K562 (cell line): ENCODE data around the gene CBX8. TPM values are rescaled to one million over a fixed set of nuclear protein-coding genes. Genes with fewer than 3 reads are reported as not detected.
A peak's percentile ranks its signal among the peaks of the same experiment; 100 is the strongest.

Experiments
- CBFA2T2 ChIP-seq: fragments of 450-650 bp; conservative IDR thresholded peaks from 2 replicates; pipeline ENCODE4 v1.6.1; 2017; ENCODE audit warnings: mild to moderate bottlenecking
- CCAR2 ChIP-seq: fragments of 200-400 bp; formaldehyde crosslinking; IDR thresholded peaks from 2 replicates; pipeline ENCODE4 v1.6.1; 2017; ENCODE audit warnings: mild to moderate bottlenecking, low read depth, low read length
- NCOA1 ChIP-seq: fragments of 450-650 bp; IDR thresholded peaks from 2 replicates; pipeline ENCODE4 v1.6.1; 2016; ENCODE audit warnings: low read depth
- POLR2G ChIP-seq: fragments of 200-400 bp; formaldehyde crosslinking; IDR thresholded peaks from 2 replicates; pipeline ENCODE4 v1.6.1; 2017; ENCODE audit warnings: low read depth, mild to moderate bottlenecking, antibody characterized with exemption, low read length, moderate library complexity
- RBFOX2 ChIP-seq: fragments of 200-400 bp; formaldehyde crosslinking; IDR thresholded peaks from 2 replicates; pipeline ENCODE4 v1.6.1; 2017; ENCODE audit warnings: low read depth, mild to moderate bottlenecking, low read length, moderate library complexity
- RCOR1 ChIP-seq, 2 experiments: IDR thresholded peaks; 2 replicates each; pipeline ENCODE4 v1.6.1; 2012; ENCODE audit warnings: low read depth in 2 of 2, low read length in 2 of 2, borderline replicate concordance in 1 of 2, improper control_type of control experiment in 1 of 2
- RFX5 ChIP-seq: IDR thresholded peaks from 2 replicates; pipeline ENCODE4 v1.6.1; 2011; ENCODE audit warnings: low read depth, mild to moderate bottlenecking, improper control_type of control experiment, low read length
- SLC30A9 ChIP-seq: fragments of 250-450 bp; sonication (Bioruptor Pico); IDR thresholded peaks from 2 replicates; pipeline ENCODE4 v1.8.0; 2022; ENCODE audit warnings: mild to moderate bottlenecking, moderate library complexity
- SMC3 ChIP-seq: conservative IDR thresholded peaks from 2 replicates; pipeline ENCODE4 v1.6.1; 2011; ENCODE audit warnings: low read depth, low read length, improper control_type of control experiment; ENCODE audit not compliant: insufficient read depth
- ZBED1 ChIP-seq: IDR thresholded peaks from 2 replicates; pipeline ENCODE4 v1.6.1; 2014
- ZBTB8A ChIP-seq: fragments of 450-650 bp; IDR thresholded peaks from 2 replicates; pipeline ENCODE4 v1.6.1; 2018; ENCODE audit warnings: mild to moderate bottlenecking, moderate library complexity; ENCODE audit not compliant: partially characterized antibody
- ZNF12 ChIP-seq: sonication (generic); formaldehyde crosslinking; IDR thresholded peaks from 2 replicates; pipeline ENCODE4 v1.4.0; 2020; ENCODE audit warnings: mild to moderate bottlenecking, missing genetic modification reagents
- ZNF696 ChIP-seq: fragments of 250-450 bp; sonication (Bioruptor Pico); conservative IDR thresholded peaks from 2 replicates; pipeline ENCODE4 v1.4.0; 2020; ENCODE audit warnings: mild to moderate bottlenecking, moderate library complexity
- polyA plus RNA-seq, 8 experiments: library from polyadenylated mRNA; depleted of rRNA in 4 of 8; stranded (reverse) in 5 of 8; unstranded in 3 of 8; fragments of >200 nt; fragmentation: Nextera tagmentation in 2 of 8; fragmentation: Illumina TruSeq in 1 of 8; extraction: Ambion mirVana in 2 of 8; extraction: Trizol in 1 of 8; gene quantifications; 2 replicates each; pipeline versions ENCODE4 v1.2.1 to v1.2.3, GENCODE V29; 2011 to 2014; ENCODE audit warnings: inconsistent platforms in 1 of 8, missing spikeins in 1 of 8
- total RNA-seq, 7 experiments: library from RNA; depleted of rRNA in 6 of 7; stranded (reverse); fragments of >200 nt in 6 of 7; fragmentation: Illumina TruSeq in 2 of 7; extraction: Trizol in 2 of 7; gene quantifications; 2 replicates each; pipeline versions ENCODE4 v1.2.1 to v1.2.3, GENCODE V29; 2011 to 2021; ENCODE audit warnings: low replicate concordance in 1 of 7
- TF ChIP-seq, protein P1 (sequence below): sonication (generic); formaldehyde crosslinking; IDR thresholded peaks from 2 replicates; pipeline ENCODE4 v1.8.1; 2022; ENCODE audit warnings: missing genetic modification reagents
- TF ChIP-seq, protein P2 (sequence below), 3 experiments: IDR thresholded peaks in 2 of 3; conservative IDR thresholded peaks in 1 of 3; 2 replicates each; pipeline ENCODE4 v1.5.1; 2011 to 2012; ENCODE audit warnings: low read length in 3 of 3, mild to moderate bottlenecking in 3 of 3, control low read depth in 2 of 3, improper control_type of control experiment in 1 of 3, inconsistent platforms in 1 of 3, low read depth in 1 of 3, mixed read lengths in 1 of 3, moderate library complexity in 1 of 3; ENCODE audit not compliant: insufficient read depth in 2 of 3
- TF ChIP-seq, protein P3 (sequence below): sonication (generic); formaldehyde crosslinking; IDR thresholded peaks from 2 replicates; pipeline ENCODE4 v1.8.0; 2022; ENCODE audit warnings: missing genetic modification reagents, mild to moderate bottlenecking, moderate library complexity, borderline replicate concordance
- TF ChIP-seq, protein P4 (sequence below): fragments of 450-650 bp; IDR thresholded peaks from 2 replicates; pipeline ENCODE4 v1.6.1; 2018; ENCODE audit not compliant: partially characterized antibody
- TF ChIP-seq, protein P5 (sequence below): sonication (generic); IDR thresholded peaks from 2 replicates; pipeline ENCODE4 v1.6.1; 2016

Gene CBX8
- total and polyA plus RNA-seq, 9 of the 15 experiments (the other 6 are each of a cell fraction or from before 2014, with no cell fraction given) = 0.08 to 11.9 (median 2.6) TPM

DNA sequence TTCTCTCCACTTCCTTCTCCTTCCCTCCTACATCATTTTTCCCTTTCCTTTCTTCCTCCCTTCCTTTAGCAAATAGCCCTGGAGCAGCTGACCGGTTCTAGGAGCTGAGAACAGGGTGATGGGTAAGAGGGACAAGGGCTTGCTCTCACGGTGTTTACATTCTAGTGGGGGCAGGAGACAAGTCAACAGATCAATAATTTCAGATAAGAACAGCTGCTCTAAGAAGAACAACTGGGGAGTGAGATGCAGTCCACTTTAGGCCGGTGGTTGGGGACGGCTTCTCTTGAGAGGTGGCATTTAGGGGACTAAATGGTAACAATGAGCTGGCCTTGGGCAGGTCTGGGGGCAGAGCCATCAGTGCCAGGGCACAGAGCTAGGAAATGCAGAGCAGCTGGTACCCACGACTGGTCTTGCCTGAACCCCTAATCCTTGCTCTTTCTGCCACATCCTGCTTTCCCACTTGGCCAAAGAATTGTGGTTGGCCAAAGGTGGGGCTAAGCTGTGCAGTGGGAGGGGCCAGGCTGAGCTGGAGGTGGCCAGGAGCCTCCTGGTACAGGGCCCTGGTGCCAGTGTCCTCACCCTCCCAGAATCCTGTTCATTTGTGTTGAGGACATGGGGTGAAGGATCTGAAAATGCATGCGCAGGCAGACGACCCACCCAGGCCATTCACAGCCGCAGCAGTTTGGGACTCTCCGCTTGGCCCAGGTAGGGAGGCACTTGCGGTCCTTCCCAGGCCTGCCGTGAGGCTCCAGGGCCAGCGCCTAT is 24.6 kb upstream of the CBX8 start (continued):
- TF ChIP-seq, protein P1, sequence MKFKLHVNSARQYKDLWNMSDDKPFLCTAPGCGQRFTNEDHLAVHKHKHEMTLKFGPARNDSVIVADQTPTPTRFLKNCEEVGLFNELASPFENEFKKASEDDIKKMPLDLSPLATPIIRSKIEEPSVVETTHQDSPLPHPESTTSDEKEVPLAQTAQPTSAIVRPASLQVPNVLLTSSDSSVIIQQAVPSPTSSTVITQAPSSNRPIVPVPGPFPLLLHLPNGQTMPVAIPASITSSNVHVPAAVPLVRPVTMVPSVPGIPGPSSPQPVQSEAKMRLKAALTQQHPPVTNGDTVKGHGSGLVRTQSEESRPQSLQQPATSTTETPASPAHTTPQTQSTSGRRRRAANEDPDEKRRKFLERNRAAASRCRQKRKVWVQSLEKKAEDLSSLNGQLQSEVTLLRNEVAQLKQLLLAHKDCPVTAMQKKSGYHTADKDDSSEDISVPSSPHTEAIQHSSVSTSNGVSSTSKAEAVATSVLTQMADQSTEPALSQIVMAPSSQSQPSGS (CRISPR knock-in tag) = no peak
- no peak for TF ChIP-seq SMC3
- no peak for TF ChIP-seq ZNF696 (CRISPR knock-in tag)
- TF ChIP-seq, protein P2, sequence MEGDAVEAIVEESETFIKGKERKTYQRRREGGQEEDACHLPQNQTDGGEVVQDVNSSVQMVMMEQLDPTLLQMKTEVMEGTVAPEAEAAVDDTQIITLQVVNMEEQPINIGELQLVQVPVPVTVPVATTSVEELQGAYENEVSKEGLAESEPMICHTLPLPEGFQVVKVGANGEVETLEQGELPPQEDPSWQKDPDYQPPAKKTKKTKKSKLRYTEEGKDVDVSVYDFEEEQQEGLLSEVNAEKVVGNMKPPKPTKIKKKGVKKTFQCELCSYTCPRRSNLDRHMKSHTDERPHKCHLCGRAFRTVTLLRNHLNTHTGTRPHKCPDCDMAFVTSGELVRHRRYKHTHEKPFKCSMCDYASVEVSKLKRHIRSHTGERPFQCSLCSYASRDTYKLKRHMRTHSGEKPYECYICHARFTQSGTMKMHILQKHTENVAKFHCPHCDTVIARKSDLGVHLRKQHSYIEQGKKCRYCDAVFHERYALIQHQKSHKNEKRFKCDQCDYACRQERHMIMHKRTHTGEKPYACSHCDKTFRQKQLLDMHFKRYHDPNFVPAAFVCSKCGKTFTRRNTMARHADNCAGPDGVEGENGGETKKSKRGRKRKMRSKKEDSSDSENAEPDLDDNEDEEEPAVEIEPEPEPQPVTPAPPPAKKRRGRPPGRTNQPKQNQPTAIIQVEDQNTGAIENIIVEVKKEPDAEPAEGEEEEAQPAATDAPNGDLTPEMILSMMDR (IDR thresholded peaks at IDR 0.05 in 2 of 3, conservative IDR thresholded peaks at IDR 0.05 in 1 of 3; ENCODE audit: insufficient read depth in 2 of 3, low read depth in 1 of 3, low read length in 3 of 3) = no peak
- TF ChIP-seq RFX5 = no peak
- TF ChIP-seq RCOR1 (IDR thresholded peaks at IDR 0.05; ENCODE audit: borderline replicate concordance in 1 of 2, low read depth in 2 of 2, low read length in 2 of 2) = no peak
- no peak for TF ChIP-seq ZBED1
- TF ChIP-seq, protein P3, sequence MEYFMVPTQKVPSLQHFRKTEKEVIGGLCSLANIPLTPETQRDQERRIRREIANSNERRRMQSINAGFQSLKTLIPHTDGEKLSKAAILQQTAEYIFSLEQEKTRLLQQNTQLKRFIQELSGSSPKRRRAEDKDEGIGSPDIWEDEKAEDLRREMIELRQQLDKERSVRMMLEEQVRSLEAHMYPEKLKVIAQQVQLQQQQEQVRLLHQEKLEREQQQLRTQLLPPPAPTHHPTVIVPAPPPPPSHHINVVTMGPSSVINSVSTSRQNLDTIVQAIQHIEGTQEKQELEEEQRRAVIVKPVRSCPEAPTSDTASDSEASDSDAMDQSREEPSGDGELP (CRISPR knock-in tag) = peak; percentile 55; the same call in 1 of the 2 replicates
- TF ChIP-seq ZNF12 (CRISPR knock-in tag) = no peak
- TF ChIP-seq, protein P4, sequence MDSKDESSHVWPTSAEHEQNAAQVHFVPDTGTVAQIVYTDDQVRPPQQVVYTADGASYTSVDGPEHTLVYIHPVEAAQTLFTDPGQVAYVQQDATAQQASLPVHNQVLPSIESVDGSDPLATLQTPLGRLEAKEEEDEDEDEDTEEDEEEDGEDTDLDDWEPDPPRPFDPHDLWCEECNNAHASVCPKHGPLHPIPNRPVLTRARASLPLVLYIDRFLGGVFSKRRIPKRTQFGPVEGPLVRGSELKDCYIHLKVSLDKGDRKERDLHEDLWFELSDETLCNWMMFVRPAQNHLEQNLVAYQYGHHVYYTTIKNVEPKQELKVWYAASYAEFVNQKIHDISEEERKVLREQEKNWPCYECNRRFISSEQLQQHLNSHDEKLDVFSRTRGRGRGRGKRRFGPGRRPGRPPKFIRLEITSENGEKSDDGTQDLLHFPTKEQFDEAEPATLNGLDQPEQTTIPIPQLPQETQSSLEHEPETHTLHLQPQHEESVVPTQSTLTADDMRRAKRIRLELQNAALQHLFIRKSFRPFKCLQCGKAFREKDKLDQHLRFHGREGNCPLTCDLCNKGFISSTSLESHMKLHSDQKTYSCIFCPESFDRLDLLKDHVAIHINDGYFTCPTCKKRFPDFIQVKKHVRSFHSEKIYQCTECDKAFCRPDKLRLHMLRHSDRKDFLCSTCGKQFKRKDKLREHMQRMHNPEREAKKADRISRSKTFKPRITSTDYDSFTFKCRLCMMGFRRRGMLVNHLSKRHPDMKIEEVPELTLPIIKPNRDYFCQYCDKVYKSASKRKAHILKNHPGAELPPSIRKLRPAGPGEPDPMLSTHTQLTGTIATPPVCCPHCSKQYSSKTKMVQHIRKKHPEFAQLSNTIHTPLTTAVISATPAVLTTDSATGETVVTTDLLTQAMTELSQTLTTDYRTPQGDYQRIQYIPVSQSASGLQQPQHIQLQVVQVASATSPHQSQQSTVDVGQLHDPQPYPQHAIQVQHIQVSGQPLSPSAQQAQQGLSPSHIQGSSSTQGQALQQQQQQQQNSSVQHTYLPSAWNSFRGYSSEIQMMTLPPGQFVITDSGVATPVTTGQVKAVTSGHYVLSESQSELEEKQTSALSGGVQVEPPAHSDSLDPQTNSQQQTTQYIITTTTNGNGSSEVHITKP = no peak
- TF ChIP-seq, protein P5, sequence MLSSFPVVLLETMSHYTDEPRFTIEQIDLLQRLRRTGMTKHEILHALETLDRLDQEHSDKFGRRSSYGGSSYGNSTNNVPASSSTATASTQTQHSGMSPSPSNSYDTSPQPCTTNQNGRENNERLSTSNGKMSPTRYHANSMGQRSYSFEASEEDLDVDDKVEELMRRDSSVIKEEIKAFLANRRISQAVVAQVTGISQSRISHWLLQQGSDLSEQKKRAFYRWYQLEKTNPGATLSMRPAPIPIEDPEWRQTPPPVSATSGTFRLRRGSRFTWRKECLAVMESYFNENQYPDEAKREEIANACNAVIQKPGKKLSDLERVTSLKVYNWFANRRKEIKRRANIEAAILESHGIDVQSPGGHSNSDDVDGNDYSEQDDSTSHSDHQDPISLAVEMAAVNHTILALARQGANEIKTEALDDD = no peak
- 0 out of 2 replicates have a peak, but pooled peaks have one; percentile 21 for TF ChIP-seq RBFOX2
- no peak for TF ChIP-seq SLC30A9
- TF ChIP-seq CCAR2 = no peak
- TF ChIP-seq POLR2G = 0 out of 2 replicates have a peak, but pooled peaks have one; percentile 20
- TF ChIP-seq NCOA1 = no peak
- TF ChIP-seq CBFA2T2 = no peak
- TF ChIP-seq ZBTB8A = no peak
